Measurements from ENCODE around the gene ANKS4B.

DNA sequence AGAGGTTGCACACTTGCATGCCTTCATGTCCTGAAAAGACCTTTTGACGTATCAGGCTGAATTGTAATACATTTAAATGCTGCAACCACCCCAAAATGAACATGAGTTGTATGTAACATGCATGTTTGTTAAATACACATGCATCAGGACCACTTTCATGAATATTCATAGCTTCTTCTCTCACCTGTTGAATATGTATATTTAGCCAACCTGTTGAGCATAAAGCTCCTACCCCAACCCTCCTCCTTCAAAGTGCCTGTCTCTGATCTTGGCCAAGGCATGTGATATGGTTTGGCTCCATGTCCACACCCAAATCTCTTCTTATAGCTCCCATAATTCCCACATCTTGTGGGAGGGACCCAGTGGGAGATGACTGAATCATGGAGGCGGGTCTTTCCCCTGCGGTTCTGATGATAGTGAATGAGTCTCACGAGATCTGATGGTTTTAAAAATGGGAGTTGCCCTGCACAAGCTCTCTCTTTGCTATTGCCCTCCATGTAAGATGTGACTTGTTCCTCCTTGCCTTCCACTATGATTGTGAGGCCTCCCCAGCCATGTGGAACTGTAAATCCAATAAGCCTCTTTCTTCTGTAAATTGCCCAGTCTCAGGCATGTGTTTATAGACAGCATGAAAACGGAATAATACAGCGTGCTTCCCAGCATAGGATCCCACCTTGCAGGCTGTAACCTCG lies 48.3 kb downstream of the ANKS4B start:
- TF ChIP-seq, protein P1, sequence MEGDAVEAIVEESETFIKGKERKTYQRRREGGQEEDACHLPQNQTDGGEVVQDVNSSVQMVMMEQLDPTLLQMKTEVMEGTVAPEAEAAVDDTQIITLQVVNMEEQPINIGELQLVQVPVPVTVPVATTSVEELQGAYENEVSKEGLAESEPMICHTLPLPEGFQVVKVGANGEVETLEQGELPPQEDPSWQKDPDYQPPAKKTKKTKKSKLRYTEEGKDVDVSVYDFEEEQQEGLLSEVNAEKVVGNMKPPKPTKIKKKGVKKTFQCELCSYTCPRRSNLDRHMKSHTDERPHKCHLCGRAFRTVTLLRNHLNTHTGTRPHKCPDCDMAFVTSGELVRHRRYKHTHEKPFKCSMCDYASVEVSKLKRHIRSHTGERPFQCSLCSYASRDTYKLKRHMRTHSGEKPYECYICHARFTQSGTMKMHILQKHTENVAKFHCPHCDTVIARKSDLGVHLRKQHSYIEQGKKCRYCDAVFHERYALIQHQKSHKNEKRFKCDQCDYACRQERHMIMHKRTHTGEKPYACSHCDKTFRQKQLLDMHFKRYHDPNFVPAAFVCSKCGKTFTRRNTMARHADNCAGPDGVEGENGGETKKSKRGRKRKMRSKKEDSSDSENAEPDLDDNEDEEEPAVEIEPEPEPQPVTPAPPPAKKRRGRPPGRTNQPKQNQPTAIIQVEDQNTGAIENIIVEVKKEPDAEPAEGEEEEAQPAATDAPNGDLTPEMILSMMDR (optimal IDR thresholded peaks at IDR 0.05 in 1 of 3, IDR thresholded peaks at IDR 0.05 in 1 of 3, conservative IDR thresholded peaks at IDR 0.05 in 1 of 3; ENCODE audit: extremely low read depth in 1 of 3, insufficient read depth in 2 of 3, low read length in 3 of 3), result no peak
- no peak for TF ChIP-seq EZH2 (IDR thresholded peaks at IDR 0.05; ENCODE audit: low read length)

All from keratinocyte (primary cell).